H9 (cell line): ENCODE results near the gene MAP7. TPM values are rescaled to one million over a fixed set of nuclear protein-coding genes. Genes with fewer than 3 reads are reported as not detected.

ENCODE experiments used
- DNase-seq: peaks from one replicate; pipeline ENCODE4 v3.0.0-alpha.2; 2017
- H2AFZ ChIP-seq: one replicate; pipeline ENCODE4 v1.6.1; 2013; ENCODE audit warnings: mild to moderate bottlenecking, low read length, control low read depth, moderate library complexity
- H2AK5ac ChIP-seq: 2 replicates; pipeline ENCODE4 v1.6.1; 2013; ENCODE audit warnings: low read length, control low read depth, mixed read lengths; ENCODE audit not compliant: insufficient read length
- H2BK120ac ChIP-seq: one replicate; pipeline ENCODE4 v1.6.1; 2013; ENCODE audit warnings: low read depth, mild to moderate bottlenecking, low read length, control low read depth, inconsistent platforms; ENCODE audit not compliant: poor library complexity, severe bottlenecking
- H2BK12ac ChIP-seq: 2 replicates; pipeline ENCODE4 v1.6.1; 2013; ENCODE audit warnings: low read length, control low read depth, mixed read lengths, low read depth; ENCODE audit not compliant: insufficient read length
- H2BK15ac ChIP-seq: 2 replicates; pipeline ENCODE4 v1.6.1; 2013; ENCODE audit warnings: low read depth, low read length, control low read depth
- H2BK20ac ChIP-seq: one replicate; pipeline ENCODE4 v1.6.1; 2013; ENCODE audit warnings: low read depth, mild to moderate bottlenecking, low read length, control low read depth, inconsistent platforms; ENCODE audit not compliant: poor library complexity, severe bottlenecking
- H2BK5ac ChIP-seq: 2 replicates; pipeline ENCODE4 v1.6.1; 2013; ENCODE audit warnings: low read length, control low read depth, mixed read lengths; ENCODE audit not compliant: insufficient read length
- H3K14ac ChIP-seq: 2 replicates; pipeline ENCODE4 v1.6.1; 2013; ENCODE audit warnings: low read length, control low read depth; ENCODE audit not compliant: insufficient read depth
- H3K18ac ChIP-seq: 2 replicates; pipeline ENCODE4 v1.6.1; 2013; ENCODE audit warnings: low read depth, mild to moderate bottlenecking, mixed read lengths, low read length, control low read depth; ENCODE audit not compliant: insufficient read length
- H3K23ac ChIP-seq: 2 replicates; pipeline ENCODE4 v1.6.1; 2013; ENCODE audit warnings: low read length, control low read depth, mixed read lengths, low read depth; ENCODE audit not compliant: insufficient read length
- H3K23me2 ChIP-seq: 2 replicates; pipeline ENCODE4 v1.6.1; 2013; ENCODE audit warnings: low read depth, mild to moderate bottlenecking, mixed read lengths, low read length, control low read depth; ENCODE audit not compliant: insufficient read length, poor library complexity, severe bottlenecking
- H3K27ac ChIP-seq: 2 replicates; pipeline ENCODE4 v1.5.1; 2013; ENCODE audit warnings: low read length, control low read depth, mixed read lengths, low read depth; ENCODE audit not compliant: insufficient read length
- H3K27me3 ChIP-seq: 2 replicates; pipeline ENCODE4 v1.6.1; 2013; ENCODE audit warnings: low read length, control low read depth, inconsistent platforms; ENCODE audit not compliant: insufficient read depth
- H3K4ac ChIP-seq: 2 replicates; pipeline ENCODE4 v1.6.1; 2013; ENCODE audit warnings: low read depth, mild to moderate bottlenecking, control low read depth, inconsistent platforms, low read length, moderate library complexity
- H3K4me1 ChIP-seq: 2 replicates; pipeline ENCODE4 v1.6.1; 2013; ENCODE audit warnings: low read length, control low read depth, inconsistent platforms; ENCODE audit not compliant: insufficient read depth
- H3K4me2 ChIP-seq: 2 replicates; pipeline ENCODE4 v1.6.1; 2013; ENCODE audit warnings: low read length, control low read depth, mixed read lengths; ENCODE audit not compliant: insufficient read length, insufficient read depth
- H3K56ac ChIP-seq: 2 replicates; pipeline ENCODE4 v1.6.1; 2013; ENCODE audit warnings: low read depth, mild to moderate bottlenecking, mixed read lengths, low read length, control low read depth; ENCODE audit not compliant: insufficient read length
- H3K79me1 ChIP-seq: 2 replicates; pipeline ENCODE4 v1.6.1; 2013; ENCODE audit warnings: low read depth, mild to moderate bottlenecking, moderate library complexity, low read length, control low read depth, inconsistent platforms; ENCODE audit not compliant: insufficient read depth, poor library complexity, severe bottlenecking
- H3K79me2 ChIP-seq: 2 replicates; pipeline ENCODE4 v1.6.1; 2013; ENCODE audit warnings: low read length, control low read depth, inconsistent platforms; ENCODE audit not compliant: insufficient read depth
- H3K9ac ChIP-seq: 2 replicates; pipeline ENCODE4 v1.6.1; 2013; ENCODE audit warnings: low read length, control low read depth, mixed read lengths; ENCODE audit not compliant: insufficient read length; ENCODE audit errors: extremely low read depth
- H3K9me3 ChIP-seq: one replicate; pipeline ENCODE4 v1.6.1; 2013; ENCODE audit warnings: low read depth, low read length, inconsistent platforms; ENCODE audit not compliant: control insufficient read depth
- H3T11ph ChIP-seq: one replicate; pipeline ENCODE4 v1.6.1; 2013; ENCODE audit warnings: mild to moderate bottlenecking, low read length, control low read depth, inconsistent platforms
- H4K20me1 ChIP-seq: one replicate; pipeline ENCODE4 v1.6.1; 2013; ENCODE audit not compliant: control insufficient read depth, insufficient read length, insufficient read depth
- H4K5ac ChIP-seq: 2 replicates; pipeline ENCODE4 v1.6.1; 2013; ENCODE audit warnings: low read depth, mild to moderate bottlenecking, mixed read lengths, low read length, control low read depth; ENCODE audit not compliant: insufficient read length
- H4K8ac ChIP-seq: replicated peaks from 2 replicates; pipeline ENCODE4 v1.6.1; 2013; ENCODE audit warnings: low read length, control low read depth, mixed read lengths, low read depth; ENCODE audit not compliant: insufficient read length
- H4K91ac ChIP-seq: 2 replicates; pipeline ENCODE4 v1.6.1; 2013; ENCODE audit warnings: low read depth, mild to moderate bottlenecking, moderate library complexity, mixed read lengths, low read length, control low read depth; ENCODE audit not compliant: insufficient read length
- H3K27ac Mint-ChIP-seq, 3 experiments: 2 replicates in 2 of 3; 3 replicates in 1 of 3; pipeline ENCODE4 v1.8.0; 2020 to 2021; ENCODE audit warnings: mixed read lengths in 3 of 3, mild to moderate bottlenecking in 1 of 3, moderate library complexity in 1 of 3
- H3K27me3 Mint-ChIP-seq: 2 replicates; pipeline ENCODE4 v1.8.0; 2021; ENCODE audit warnings: low read depth, mild to moderate bottlenecking, moderate library complexity, mixed read lengths
- H3K36me3 Mint-ChIP-seq, 3 experiments: 2 replicates in 2 of 3; 3 replicates in 1 of 3; pipeline ENCODE4 v1.8.0; 2020 to 2021; ENCODE audit warnings: low read depth in 3 of 3, mixed read lengths in 3 of 3; ENCODE audit not compliant: insufficient read depth in 1 of 3
- H3K4me1 Mint-ChIP-seq, 2 experiments: 2 replicates each; pipeline ENCODE4 v1.8.0; 2020; ENCODE audit warnings: mixed read lengths in 2 of 2
- H3K4me3 Mint-ChIP-seq, 2 experiments: 2 replicates in 1 of 2; 3 replicates in 1 of 2; pipeline ENCODE4 v1.8.0; 2020 to 2021; ENCODE audit warnings: mild to moderate bottlenecking in 2 of 2, mixed read lengths in 2 of 2, moderate library complexity in 1 of 2
- H3K9me3 Mint-ChIP-seq, 2 experiments: 2 replicates in 1 of 2; 3 replicates in 1 of 2; pipeline ENCODE4 v1.8.0; 2020; ENCODE audit warnings: mild to moderate bottlenecking in 2 of 2, mixed read lengths in 2 of 2, moderate library complexity in 1 of 2
- WGBS: extraction: QIAGEN DNeasy Blood & Tissue Kit; methylation state at CpG from one replicate; pipeline ENCODE4 v1.1.7; 2013; ENCODE audit warnings: missing lambda C conversion rate, low lambda C conversion rate, mixed read lengths; ENCODE audit not compliant: insufficient read length; ENCODE audit errors: extremely low coverage; 5-methylcytosine and 5-hydroxymethylcytosine counted together
- total RNA-seq: library from RNA; stranded (reverse); gene quantifications from 2 replicates; pipeline ENCODE4 v1.2.1, GENCODE V29; 2021
- TF ChIP-seq, protein P1 (sequence below): fragments of 200-600 bp; sonication (generic); conservative IDR thresholded peaks from 3 replicates; pipeline ENCODE4 v1.8.0; 2021; ENCODE audit warnings: antibody characterized with exemption, mild to moderate bottlenecking

The MAP7 gene
- total RNA-seq, 1 experiment from 2014 or later: 51.1 TPM

DNA sequence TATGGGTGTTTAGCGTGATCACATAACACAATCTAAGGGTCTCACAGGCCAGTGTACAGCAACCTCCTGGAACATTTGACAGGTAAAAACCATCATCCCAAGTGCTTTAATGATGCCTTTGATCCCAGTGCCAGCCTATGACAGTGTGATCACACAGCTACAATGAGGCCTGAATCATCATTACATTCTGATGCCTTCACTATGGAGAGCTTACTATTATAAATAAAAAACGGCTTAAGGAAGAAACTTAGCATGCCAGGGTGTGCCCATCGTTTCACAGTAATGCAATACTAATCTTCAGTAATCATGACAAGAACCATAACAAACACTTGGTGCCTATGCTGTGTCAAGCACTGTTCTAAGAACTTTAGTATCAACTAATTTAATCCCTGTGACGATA is 11.4 kb downstream of the MAP7 start:
- Mint-ChIP-seq H3K27ac (no peak overlapping the region), H3K4me1 (peaks cover 49 to 50% of the 10 kb centered on the region in 2 experiments), H3K36me3 (peaks cover 1 to 10% (median 7%) of the 10 kb centered on the region in 3 experiments; a peak in 6 of 7 replicates), H3K9me3 (0 out of 5 replicates have a peak, but pooled peaks cover 0 to 3% of the 10 kb centered on the region in 2 experiments), H3K4me3 (no peak overlapping the region), H3K27me3 (no peaks in the 10 kb centered on the region)
- H3K79me1 ChIP-seq: peaks cover 18% of the 10 kb centered on the region
- no peak overlapping the region for H3K4ac ChIP-seq
- H3K79me2 ChIP-seq: peaks cover 12% of the 10 kb centered on the region; the same call in 1 of the 2 replicates
- no peaks in the 10 kb centered on the region for H3K27me3 ChIP-seq
- no peaks in the 10 kb centered on the region for H4K20me1 ChIP-seq
- no peak overlapping the region for H3K9ac ChIP-seq
- H2BK5ac ChIP-seq: no peak overlapping the region
- H2BK120ac ChIP-seq: no peak overlapping the region
- WGBS: no CpG with 5 or more reads among the region's 4 CpGs
- no peak overlapping the region for H4K8ac ChIP-seq
- no peak overlapping the region for H3T11ph ChIP-seq
- H3K4me2 ChIP-seq: no peak overlapping the region
- H3K14ac ChIP-seq: no peak overlapping the region
- no peak for DNase-seq
- no peak overlapping the region for H2AK5ac ChIP-seq
- H3K23ac ChIP-seq: no peak overlapping the region
- no peaks in the 10 kb centered on the region for H3K9me3 ChIP-seq
- no peak overlapping the region for H3K56ac ChIP-seq
- H3K27ac ChIP-seq: no peak overlapping the region
- no peak overlapping the region for H2BK15ac ChIP-seq
- no peak overlapping the region for H4K91ac ChIP-seq
- H2BK20ac ChIP-seq: no peak overlapping the region
- TF ChIP-seq, protein P1, sequence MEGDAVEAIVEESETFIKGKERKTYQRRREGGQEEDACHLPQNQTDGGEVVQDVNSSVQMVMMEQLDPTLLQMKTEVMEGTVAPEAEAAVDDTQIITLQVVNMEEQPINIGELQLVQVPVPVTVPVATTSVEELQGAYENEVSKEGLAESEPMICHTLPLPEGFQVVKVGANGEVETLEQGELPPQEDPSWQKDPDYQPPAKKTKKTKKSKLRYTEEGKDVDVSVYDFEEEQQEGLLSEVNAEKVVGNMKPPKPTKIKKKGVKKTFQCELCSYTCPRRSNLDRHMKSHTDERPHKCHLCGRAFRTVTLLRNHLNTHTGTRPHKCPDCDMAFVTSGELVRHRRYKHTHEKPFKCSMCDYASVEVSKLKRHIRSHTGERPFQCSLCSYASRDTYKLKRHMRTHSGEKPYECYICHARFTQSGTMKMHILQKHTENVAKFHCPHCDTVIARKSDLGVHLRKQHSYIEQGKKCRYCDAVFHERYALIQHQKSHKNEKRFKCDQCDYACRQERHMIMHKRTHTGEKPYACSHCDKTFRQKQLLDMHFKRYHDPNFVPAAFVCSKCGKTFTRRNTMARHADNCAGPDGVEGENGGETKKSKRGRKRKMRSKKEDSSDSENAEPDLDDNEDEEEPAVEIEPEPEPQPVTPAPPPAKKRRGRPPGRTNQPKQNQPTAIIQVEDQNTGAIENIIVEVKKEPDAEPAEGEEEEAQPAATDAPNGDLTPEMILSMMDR: no peak
- H3K4me1 ChIP-seq: peaks cover 6% of the 10 kb centered on the region; the same call in 1 of the 2 replicates
- no peak overlapping the region for H3K18ac ChIP-seq
- H2BK12ac ChIP-seq: no peak overlapping the region
- H2AFZ ChIP-seq: no peak overlapping the region
- no peaks in the 10 kb centered on the region for H3K23me2 ChIP-seq
- no peak overlapping the region for H4K5ac ChIP-seq
